Lower leg skin (tissue), 3 donors: ENCODE data around the gene SCP2D1.

Source experiments
- POLR2A ChIP-seq, 2 donors: fragments of 450-650 bp; IDR thresholded peaks; one replicate each; pipeline ENCODE4 v1.6.1; 2016 to 2017; ENCODE audit warnings: antibody characterized with exemption in 2 of 2, mild to moderate bottlenecking in 1 of 2, moderate library complexity in 1 of 2
- TF ChIP-seq, protein P1 (sequence below), 3 donors: fragments of 450-650 bp; IDR thresholded peaks; one replicate each; pipeline ENCODE4 v1.5.1; 2016; ENCODE audit warnings: antibody characterized with exemption in 3 of 3, mild to moderate bottlenecking in 3 of 3, moderate library complexity in 2 of 3

DNA sequence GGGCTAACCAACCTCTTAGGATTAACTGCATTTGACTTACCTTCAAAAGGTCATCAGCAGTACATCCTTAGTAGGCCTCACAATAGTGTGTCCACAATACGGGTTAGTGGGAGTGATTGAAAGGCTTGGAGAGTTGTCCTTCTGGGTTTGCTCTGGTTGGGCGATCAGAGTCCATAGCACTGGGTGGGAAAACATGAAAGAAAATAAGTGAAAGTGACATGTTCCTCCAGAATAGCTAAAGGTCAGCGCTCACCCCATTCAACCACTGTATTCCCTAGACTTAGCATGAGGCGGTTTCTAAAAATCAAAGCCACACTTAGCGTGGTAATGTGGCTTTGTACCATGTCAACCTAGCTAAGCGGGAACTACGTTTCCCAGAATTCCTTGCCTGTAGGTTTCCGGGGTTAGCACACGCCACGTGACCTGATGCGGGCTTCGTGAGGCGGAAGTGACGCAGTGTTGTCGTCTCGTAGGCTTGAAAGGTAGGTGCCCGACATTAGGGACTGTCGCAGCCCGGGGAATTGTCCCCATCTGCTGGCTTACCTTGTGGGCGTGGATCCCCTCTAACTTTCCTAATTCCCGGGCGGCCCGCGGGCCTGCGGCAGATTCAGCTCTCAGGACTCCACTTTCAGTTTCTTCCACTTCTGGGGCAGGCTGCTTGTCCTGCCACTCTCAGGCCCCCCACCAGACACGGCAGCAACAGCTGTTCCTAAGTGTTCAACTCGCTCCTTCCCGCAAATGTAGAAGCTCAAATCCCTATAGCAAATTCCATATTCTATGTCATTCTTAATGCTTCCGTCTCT, 19.8 kb upstream of the SCP2D1 start:
- no peak for TF ChIP-seq POLR2A (IDR thresholded peaks at IDR 0.05)
- TF ChIP-seq, protein P1, sequence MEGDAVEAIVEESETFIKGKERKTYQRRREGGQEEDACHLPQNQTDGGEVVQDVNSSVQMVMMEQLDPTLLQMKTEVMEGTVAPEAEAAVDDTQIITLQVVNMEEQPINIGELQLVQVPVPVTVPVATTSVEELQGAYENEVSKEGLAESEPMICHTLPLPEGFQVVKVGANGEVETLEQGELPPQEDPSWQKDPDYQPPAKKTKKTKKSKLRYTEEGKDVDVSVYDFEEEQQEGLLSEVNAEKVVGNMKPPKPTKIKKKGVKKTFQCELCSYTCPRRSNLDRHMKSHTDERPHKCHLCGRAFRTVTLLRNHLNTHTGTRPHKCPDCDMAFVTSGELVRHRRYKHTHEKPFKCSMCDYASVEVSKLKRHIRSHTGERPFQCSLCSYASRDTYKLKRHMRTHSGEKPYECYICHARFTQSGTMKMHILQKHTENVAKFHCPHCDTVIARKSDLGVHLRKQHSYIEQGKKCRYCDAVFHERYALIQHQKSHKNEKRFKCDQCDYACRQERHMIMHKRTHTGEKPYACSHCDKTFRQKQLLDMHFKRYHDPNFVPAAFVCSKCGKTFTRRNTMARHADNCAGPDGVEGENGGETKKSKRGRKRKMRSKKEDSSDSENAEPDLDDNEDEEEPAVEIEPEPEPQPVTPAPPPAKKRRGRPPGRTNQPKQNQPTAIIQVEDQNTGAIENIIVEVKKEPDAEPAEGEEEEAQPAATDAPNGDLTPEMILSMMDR (IDR thresholded peaks at IDR 0.05): no peak
